ENCODE results near the gene REG4.

REG4 gene

DNA sequence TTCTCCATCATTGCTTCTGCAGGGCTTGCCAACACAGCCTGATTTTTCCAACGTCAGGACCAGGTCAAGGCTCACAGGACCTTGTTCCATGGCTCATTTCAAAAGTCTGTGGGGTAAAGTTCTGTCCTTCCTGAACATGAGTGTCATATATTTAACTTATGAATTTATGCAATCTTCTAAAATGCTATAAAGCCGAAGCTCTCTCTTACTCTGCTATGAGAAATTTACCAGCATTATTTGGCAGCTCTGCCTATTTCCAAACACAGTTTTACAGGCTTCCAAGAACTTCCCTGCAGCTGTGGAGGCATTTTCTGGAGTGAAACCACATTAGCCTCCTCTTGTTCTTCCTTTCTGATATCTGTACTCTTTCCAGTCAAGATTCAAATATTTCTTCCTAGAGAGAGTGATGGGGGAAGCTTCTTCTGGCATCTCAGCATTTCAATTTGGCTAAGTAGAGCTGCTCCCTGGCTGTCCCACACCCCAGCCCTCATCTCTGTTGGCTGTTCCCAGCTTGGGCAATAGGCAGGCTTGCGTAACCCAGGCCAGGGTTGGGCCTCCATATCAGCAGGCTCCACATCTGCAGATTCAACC is 27.0 kb downstream of the REG4 start:
- CTCF ChIA-PET: interaction anchor here (0.8 kb wide), 1 partner anchor 24 kb away, joined by 4 read pairs; no protein-coding TSS in a partner anchor
- DNase-seq (ENCODE audit: extremely low spot score): no peak
- no peak for TF ChIP-seq L3MBTL2 (conservative IDR thresholded peaks at IDR 0.05)
- TF ChIP-seq FOXK2 (IDR thresholded peaks at IDR 0.05): no peak
- no peak for TF ChIP-seq FOXM1 (IDR thresholded peaks at IDR 0.05; ENCODE audit: borderline replicate concordance)
- no peak for TF ChIP-seq ARNT (IDR thresholded peaks at IDR 0.05)
- TF ChIP-seq SUZ12 (IDR thresholded peaks at IDR 0.05): no peak
- no peak for TF ChIP-seq SP1 (IDR thresholded peaks at IDR 0.05)
- TF ChIP-seq, protein P1, sequence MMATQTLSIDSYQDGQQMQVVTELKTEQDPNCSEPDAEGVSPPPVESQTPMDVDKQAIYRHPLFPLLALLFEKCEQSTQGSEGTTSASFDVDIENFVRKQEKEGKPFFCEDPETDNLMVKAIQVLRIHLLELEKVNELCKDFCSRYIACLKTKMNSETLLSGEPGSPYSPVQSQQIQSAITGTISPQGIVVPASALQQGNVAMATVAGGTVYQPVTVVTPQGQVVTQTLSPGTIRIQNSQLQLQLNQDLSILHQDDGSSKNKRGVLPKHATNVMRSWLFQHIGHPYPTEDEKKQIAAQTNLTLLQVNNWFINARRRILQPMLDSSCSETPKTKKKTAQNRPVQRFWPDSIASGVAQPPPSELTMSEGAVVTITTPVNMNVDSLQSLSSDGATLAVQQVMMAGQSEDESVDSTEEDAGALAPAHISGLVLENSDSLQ (IDR thresholded peaks at IDR 0.05): no peak
- no peak for TF ChIP-seq HDGF (IDR thresholded peaks at IDR 0.05; ENCODE audit: borderline replicate concordance)
- TF ChIP-seq ELF4 (IDR thresholded peaks at IDR 0.05): no peak
- TF ChIP-seq NFRKB (IDR thresholded peaks at IDR 0.05): no peak
- no peak for TF ChIP-seq TARDBP (IDR thresholded peaks at IDR 0.05)
- POLR2A ChIA-PET: interaction anchor here (1.1 kb wide), 1 partner anchor 73 kb away, joined by 4 read pairs; the partner anchor contains the start of gene PHGDH

DNA sequence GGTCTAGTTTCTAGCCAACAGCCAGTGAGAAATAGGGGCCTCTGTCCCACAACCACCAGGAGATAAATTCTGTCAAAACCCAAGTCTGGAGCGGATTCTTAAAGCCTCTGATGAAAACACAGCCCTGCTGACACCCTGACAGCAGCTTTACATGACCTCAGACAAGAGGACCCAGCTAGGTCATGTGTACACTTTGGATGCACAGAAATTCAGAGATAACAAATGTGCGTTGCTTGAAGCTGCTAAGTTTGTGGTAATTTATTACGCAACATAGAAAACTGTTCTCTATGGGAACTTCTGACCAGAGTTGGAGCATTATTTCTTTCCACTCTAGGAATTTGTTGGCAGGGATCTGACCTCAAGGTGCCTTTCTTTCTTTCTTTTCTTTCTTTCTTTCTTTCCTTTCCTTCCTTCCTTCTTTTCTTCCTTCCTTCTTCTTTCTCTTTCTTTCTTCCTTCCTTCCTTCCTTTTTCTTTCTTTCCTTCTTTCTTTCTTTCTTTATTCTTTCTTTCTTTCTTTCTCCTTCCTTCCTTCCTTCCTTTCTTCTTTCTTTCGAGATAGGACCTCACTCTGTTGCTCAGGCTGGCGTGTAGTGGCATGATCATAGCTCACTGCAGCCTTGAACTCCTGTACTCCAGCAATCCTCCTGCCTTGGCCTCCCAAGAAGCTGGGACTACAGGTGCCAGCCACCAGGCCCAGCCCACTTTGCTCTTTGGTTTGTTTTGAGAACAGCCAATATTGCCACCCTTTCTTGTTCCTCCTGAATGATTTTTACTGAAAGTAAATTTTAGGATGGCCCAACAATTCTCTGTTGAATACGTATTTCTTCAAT is 27.7 kb downstream of the REG4 start:
- ChIA-PET POLR2A (interaction anchor here (1.1 kb wide), 1 partner anchor 72 kb away, joined by 4 read pairs; the partner anchor contains the start of gene PHGDH), CTCF (interaction anchor here (0.7 to 0.8 kb wide), 3 partner anchors 25 to 109 kb away, joined by 3 to 4 read pairs (median 3); no protein-coding TSS in a partner anchor)
- no peak for DNase-seq (ENCODE audit: extremely low spot score)
- TF ChIP-seq ZNF384 (IDR thresholded peaks at IDR 0.05) (no peak), FOXK2 (IDR thresholded peaks at IDR 0.05) (no peak), BHLHE40 (IDR thresholded peaks at IDR 0.05; ENCODE audit: borderline replicate concordance) (no peak), SUZ12 (IDR thresholded peaks at IDR 0.05) (no peak), L3MBTL2 (conservative IDR thresholded peaks at IDR 0.05) (no peak)

DNA sequence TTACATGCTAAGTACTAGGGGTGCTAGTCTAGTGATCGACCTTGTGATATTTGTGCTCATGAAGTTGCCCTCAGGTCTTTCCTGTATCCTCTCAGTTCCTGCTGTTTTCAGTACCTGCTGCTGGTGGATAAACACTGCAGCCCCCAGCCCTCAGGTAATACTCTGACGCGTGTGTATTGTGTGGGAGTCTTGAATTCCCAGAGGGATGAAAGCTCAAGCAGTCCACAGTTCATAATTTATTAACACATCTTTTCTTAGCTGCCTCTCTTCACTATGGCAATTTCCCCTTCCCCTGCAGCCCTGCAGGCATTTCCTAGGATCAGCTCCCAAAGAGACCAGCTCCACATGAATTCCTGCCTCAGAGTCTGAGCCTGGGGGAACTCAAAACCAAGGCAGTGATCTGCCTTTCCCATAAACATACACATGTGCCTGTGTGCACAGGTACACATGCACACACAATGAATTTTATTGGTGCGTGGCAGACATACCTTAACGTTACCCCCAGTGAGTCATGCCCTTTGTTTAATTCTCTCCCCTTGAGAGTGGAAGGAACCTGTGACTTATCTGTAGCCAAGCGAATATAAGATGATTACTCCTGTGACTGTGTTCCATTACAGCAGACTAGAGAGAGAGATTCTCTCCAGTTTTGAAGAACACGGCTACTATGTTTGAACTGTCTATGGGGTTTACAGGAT is 28.5 kb downstream of the REG4 start:
- ChIA-PET CTCF (interaction anchor here (0.7 kb wide), 2 partner anchors 26 to 108 kb away, joined by 3 read pairs; no protein-coding TSS in a partner anchor), POLR2A (no interaction called here)
- no peak for DNase-seq (ENCODE audit: extremely low spot score)
- TF ChIP-seq LEF1 (IDR thresholded peaks at IDR 0.05; ENCODE audit: borderline replicate concordance) (no peak), FOXK2 (IDR thresholded peaks at IDR 0.05) (no peak), BHLHE40 (IDR thresholded peaks at IDR 0.05; ENCODE audit: borderline replicate concordance) (no peak), CTBP1 (IDR thresholded peaks at IDR 0.05; ENCODE audit: borderline replicate concordance) (no peak), ARNT (IDR thresholded peaks at IDR 0.05) (no peak)

DNA sequence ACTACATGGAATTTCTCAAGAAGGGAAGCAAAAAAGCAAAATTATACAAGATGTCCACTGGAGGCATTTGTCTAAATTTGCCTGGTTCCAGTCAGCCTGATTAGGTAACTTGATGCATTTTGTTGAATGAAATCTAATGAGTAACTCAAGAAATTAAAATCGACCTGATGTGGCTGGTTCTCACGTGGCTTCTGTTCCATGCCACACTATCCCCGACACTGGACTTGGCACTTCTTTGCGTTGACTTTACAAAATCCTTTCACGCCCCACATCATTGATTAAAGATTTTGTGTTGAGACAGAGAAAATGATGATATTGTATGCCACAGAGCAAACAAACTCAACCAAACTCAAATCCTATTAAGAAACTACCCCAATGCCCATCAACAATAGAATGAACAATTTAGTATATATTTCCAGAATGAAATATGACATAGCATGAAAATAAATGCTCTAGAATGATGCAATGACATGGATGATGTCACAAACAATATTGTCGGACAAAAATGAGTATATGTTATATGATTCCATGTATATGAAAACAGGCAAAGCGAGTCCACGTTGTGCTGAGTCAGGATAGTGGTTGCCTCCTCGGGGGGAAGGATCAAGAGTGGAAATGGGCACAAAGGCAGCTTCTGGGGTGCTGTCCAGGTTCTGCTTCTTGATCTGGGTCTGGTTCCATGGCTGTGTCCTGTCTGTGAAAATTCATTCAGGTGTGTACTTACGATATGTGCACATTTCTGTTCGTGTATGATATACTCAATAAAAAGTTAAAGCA is 29.6 kb downstream of the REG4 start:
- ChIA-PET POLR2A (no interaction called here), CTCF (interaction anchor here (1.0 kb wide), 1 partner anchor 105 kb away, joined by 3 read pairs; no protein-coding TSS in a partner anchor)
- TF ChIP-seq LEF1 (IDR thresholded peaks at IDR 0.05; ENCODE audit: borderline replicate concordance) (no peak), CTBP1 (IDR thresholded peaks at IDR 0.05; ENCODE audit: borderline replicate concordance) (no peak), BHLHE40 (IDR thresholded peaks at IDR 0.05; ENCODE audit: borderline replicate concordance) (no peak), TARDBP (IDR thresholded peaks at IDR 0.05) (no peak)
- DNase-seq (ENCODE audit: extremely low spot score): no peak

DNA sequence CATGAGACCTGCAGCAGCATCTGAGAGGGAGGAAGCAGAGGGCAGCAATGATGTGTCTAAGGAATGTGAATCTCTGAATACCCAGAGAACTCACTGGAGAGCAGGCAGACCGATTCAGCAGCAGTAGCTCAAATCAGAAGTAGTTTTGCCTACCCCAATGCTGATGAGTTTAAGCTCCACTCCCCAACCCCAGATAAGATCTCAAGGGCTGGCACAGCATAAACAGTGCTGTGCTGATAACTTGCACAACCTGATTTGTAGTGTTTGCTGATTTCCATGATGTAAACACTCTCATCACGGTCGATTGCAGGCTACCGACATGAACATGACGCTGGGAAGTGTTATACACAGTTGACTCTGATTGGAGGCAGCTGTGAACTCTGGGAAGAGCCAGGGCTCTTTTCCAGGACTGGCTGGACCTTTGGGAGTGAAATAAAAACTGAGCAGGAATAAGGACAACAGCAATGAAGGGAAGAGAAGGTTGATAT is 31.3 kb downstream of the REG4 start:
- DNase-seq (ENCODE audit: extremely low spot score): no peak
- CTCF ChIA-PET: interaction anchor here (0.9 to 1.6 kb wide), 2 partner anchors 36 to 104 kb away, joined by 4 to 5 read pairs; no protein-coding TSS in a partner anchor

DNA sequence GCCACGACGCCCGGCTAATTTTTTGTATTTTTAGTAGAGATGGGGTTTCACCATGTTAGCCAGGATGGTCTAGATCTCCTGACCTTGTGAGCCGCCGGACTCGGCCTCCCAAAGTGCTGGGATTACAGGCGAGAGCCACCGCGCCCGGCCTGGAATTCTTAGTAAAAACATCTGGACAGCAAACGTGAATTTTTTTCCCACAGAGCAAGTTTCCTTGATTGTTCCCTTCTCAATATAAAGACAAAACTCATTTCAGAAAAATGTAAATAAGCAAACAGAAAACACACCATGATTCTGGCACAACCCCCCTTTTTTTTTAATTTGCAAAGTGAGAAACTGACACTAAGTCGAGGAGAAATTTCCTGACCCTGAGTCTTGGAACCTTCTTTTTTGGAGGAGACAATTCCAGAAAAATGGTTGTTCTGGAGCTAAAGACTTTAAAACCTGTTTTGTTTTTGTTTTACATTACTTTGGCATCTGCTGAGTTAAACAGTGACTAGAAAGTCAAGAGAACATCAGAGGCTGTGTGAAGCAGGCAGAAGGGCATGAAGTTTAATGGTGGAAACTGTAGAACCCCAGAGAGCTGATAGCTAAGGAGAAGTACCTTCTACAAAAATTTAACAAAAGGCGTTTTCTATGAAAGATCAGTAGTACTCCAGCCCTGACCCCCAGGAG is 32.2 kb downstream of the REG4 start:
- no peak for DNase-seq (ENCODE audit: extremely low spot score)
- POLR2A ChIA-PET: interaction anchor here (0.6 to 1.8 kb wide), 4 partner anchors 8 to 1332 kb away, joined by 3 to 5 read pairs (median 4); partner anchors contain the start of gene HMGCS2
- no peak for TF ChIP-seq TARDBP (IDR thresholded peaks at IDR 0.05)
- TF ChIP-seq ELF4 (IDR thresholded peaks at IDR 0.05): no peak
- TF ChIP-seq ARNT (IDR thresholded peaks at IDR 0.05): no peak
- TF ChIP-seq, protein P1 (IDR thresholded peaks at IDR 0.05): no peak
- TF ChIP-seq FOXA1 (IDR thresholded peaks at IDR 0.05): no peak
- no peak for TF ChIP-seq NFRKB (IDR thresholded peaks at IDR 0.05)
- TF ChIP-seq CTBP1 (IDR thresholded peaks at IDR 0.05; ENCODE audit: borderline replicate concordance): no peak
- TF ChIP-seq L3MBTL2 (conservative IDR thresholded peaks at IDR 0.05): no peak
- TF ChIP-seq SUZ12 (IDR thresholded peaks at IDR 0.05): no peak
- CTCF ChIA-PET: interaction anchor here (0.9 to 1.6 kb wide), 2 partner anchors 35 to 103 kb away, joined by 4 to 5 read pairs; no protein-coding TSS in a partner anchor

More for the DNA sequence above, 31.3 kb downstream of the REG4 start:
- TF ChIP-seq NFRKB (IDR thresholded peaks at IDR 0.05) (no peak), CTBP1 (IDR thresholded peaks at IDR 0.05; ENCODE audit: borderline replicate concordance) (no peak), FOXA1 (IDR thresholded peaks at IDR 0.05) (no peak)
- POLR2A ChIA-PET: interaction anchor here (0.6 to 1.8 kb wide), 5 partner anchors 9 to 1331 kb away, joined by 3 to 5 read pairs (median 4); partner anchors contain the start of gene HMGCS2
